Measurements from ENCODE around the gene RGS10. TPM values are rescaled to one million over a fixed set of nuclear protein-coding genes. Genes with fewer than 3 reads are reported as not detected.

Gene RGS10
- polyA plus RNA-seq, 1 experiment, result 219 TPM

- TF ChIP-seq CTCF (IDR thresholded peaks at IDR 0.05; ENCODE audit: low read depth, low read length), result peak; percentile 61
These were observed 682 bp upstream of the RGS10 start for GRCh38 chr10:119542988-119543813.

GRCh38 chr10:119541459-119542356 is 811 bp downstream of the RGS10 start:
- no peak for DNase-seq (ENCODE audit: low read depth, low spot score)

More at GRCh38 chr10:119542988-119543813, 682 bp upstream of the RGS10 start:
- POLR2A ChIA-PET, result interaction anchor here (0.6 to 1.8 kb wide), 13 partner anchors 10 to 439 kb away, joined by 3 to 10 read pairs (median 3); partner anchors contain the start of genes BAG3 and GRK5
- H3K9me3 ChIP-seq (ENCODE audit: control insufficient read depth, insufficient read depth, low read length), result no peaks in the 10 kb centered on the region; the same call in 1 of the 2 replicates
- CTCF ChIA-PET, result interaction anchor here (0.6 to 4.8 kb wide), 19 partner anchors 10 to 490 kb away, joined by 3 to 37 read pairs (median 4); partner anchors contain the start of gene GRK5
- peak overlapping the region; percentile 80 for H3K4me3 ChIP-seq (ENCODE audit: low read depth, low read length)
- peak overlapping the region; percentile 11 for H3K27ac ChIP-seq (ENCODE audit: low read depth, low read length)
- H3K27me3 ChIP-seq (ENCODE audit: control insufficient read depth, insufficient read depth, low read length), result peaks cover 1% of the 10 kb centered on the region
- DNase-seq (ENCODE audit: low read depth, low spot score), result no peak

GRCh38 chr10:119541046-119541445 is 1.5 kb downstream of the RGS10 start:
- no peaks in the 10 kb centered on the region; the same call in 1 of the 2 replicates for H3K9me3 ChIP-seq (ENCODE audit: control insufficient read depth, insufficient read depth, low read length)
- ChIA-PET CTCF (interaction anchor here (0.9 kb wide), 1 partner anchor 15 kb away, joined by 3 read pairs; no protein-coding TSS in a partner anchor), POLR2A (interaction anchor here (1.1 to 1.8 kb wide), 2 partner anchors 15 to 17 kb away, joined by 3 to 4 read pairs; no protein-coding TSS in a partner anchor)
- peak overlapping the region; percentile 80 for H3K4me3 ChIP-seq (ENCODE audit: low read depth, low read length)
- no peaks in the 10 kb centered on the region for H3K27me3 ChIP-seq (ENCODE audit: control insufficient read depth, insufficient read depth, low read length)
- DNase-seq (ENCODE audit: low read depth, low spot score), result no peak
- no peak for TF ChIP-seq CTCF (IDR thresholded peaks at IDR 0.05; ENCODE audit: low read depth, low read length)
- H3K27ac ChIP-seq (ENCODE audit: low read depth, low read length), result no peak overlapping the region

More at GRCh38 chr10:119541459-119542356, 811 bp downstream of the RGS10 start:
- ChIA-PET POLR2A (interaction anchor here (0.5 to 1.8 kb wide), 14 partner anchors 8 to 339 kb away, joined by 3 to 8 read pairs (median 3); partner anchors contain the start of genes BAG3 and INPP5F), CTCF (interaction anchor here (0.9 to 4.8 kb wide), 7 partner anchors 11 to 343 kb away, joined by 3 to 37 read pairs (median 6); partner anchors contain the start of gene GRK5)
- no peak overlapping the region for H3K27ac ChIP-seq (ENCODE audit: low read depth, low read length)
- TF ChIP-seq CTCF (IDR thresholded peaks at IDR 0.05; ENCODE audit: low read depth, low read length), result no peak
- no peaks in the 10 kb centered on the region; the same call in 1 of the 2 replicates for H3K9me3 ChIP-seq (ENCODE audit: control insufficient read depth, insufficient read depth, low read length)
- peak overlapping the region; percentile 80 for H3K4me3 ChIP-seq (ENCODE audit: low read depth, low read length)
- no peaks in the 10 kb centered on the region for H3K27me3 ChIP-seq (ENCODE audit: control insufficient read depth, insufficient read depth, low read length)

GRCh38 chr10:119540038-119540437 is 2.5 kb downstream of the RGS10 start:
- no peak overlapping the region for H3K27ac ChIP-seq (ENCODE audit: low read depth, low read length)
- POLR2A ChIA-PET, result no interaction called here

More at GRCh38 chr10:119540038-119540437, 2.5 kb downstream of the RGS10 start:
- H3K27me3 ChIP-seq (ENCODE audit: control insufficient read depth, insufficient read depth, low read length), result no peaks in the 10 kb centered on the region
- DNase-seq (ENCODE audit: low read depth, low spot score), result no peak
- peak overlapping the region; percentile 27 for H3K4me3 ChIP-seq (ENCODE audit: low read depth, low read length)
- H3K9me3 ChIP-seq (ENCODE audit: control insufficient read depth, insufficient read depth, low read length), result no peaks in the 10 kb centered on the region; the same call in 1 of the 2 replicates
- TF ChIP-seq CTCF (IDR thresholded peaks at IDR 0.05; ENCODE audit: low read depth, low read length), result no peak
- CTCF ChIA-PET, result interaction anchor here (0.9 to 1.4 kb wide), 2 partner anchors 14 to 175 kb away, joined by 3 read pairs; no protein-coding TSS in a partner anchor
